Fibroblast of skin of back (primary cell): Measurements from ENCODE around the gene UACA.
"Not testable (repeated sequence)": the region's sequence is repeated elsewhere in the genome, so short reads cannot be mapped to it uniquely, and the experiment has no call there.

Experiments used
- DNase-seq: peaks from one replicate; pipeline ENCODE4 v3.0.0-alpha.2; 2013

The UACA gene

GRCh38 chr15:70753101-70753829 is 10.1 kb downstream of the UACA start:
- DNase-seq, result no peak

- DNase-seq, result no peak
Measured at GRCh38 chr15:70752193-70752635, 11.1 kb downstream of the UACA start.

- DNase-seq, result no peak
Measured at GRCh38 chr15:70750203-70750869, 13.0 kb downstream of the UACA start.

DNA sequence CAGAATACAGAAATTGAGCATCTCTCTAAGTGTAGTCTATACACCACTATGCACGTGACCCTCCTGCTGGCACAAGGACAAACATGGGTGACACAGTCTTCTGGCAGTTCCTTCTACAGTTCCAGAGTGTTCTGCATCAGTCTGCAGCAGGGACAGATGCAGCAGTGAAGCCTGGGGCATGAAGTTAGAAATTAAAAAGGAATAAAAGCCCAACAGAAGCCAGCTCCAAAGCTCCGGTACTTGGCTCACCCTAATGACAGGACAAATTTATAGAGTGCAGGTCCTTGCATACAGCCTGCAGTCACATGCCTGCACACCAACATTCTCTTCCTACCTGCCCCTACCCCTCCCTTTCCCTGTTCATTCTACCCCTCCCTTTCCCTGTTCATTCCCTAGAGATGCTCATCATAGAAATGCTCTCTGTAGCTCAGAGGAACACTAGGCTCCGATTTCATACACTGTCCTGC is 15.0 kb downstream of the UACA start:
- DNase-seq, result peak; percentile 69

DNA sequence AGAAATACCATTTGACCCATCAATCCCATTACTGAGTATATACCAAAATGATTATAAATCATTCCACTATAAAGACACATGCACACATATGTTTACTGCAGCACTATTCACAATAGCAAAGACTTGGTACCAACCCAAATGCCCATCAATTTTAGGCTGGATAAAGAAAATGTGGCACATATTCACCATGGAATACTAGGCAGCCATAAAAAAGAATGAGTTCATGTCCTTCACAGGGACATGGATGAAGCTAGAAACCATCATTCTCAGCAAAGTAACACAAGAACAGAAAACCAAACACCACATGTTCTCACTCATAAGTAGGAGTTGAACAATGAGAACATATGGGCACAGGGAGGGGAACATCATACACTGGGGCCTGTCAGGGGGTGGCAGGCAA is 16.8 kb downstream of the UACA start:
- DNase-seq, result not testable (repeated sequence)

DNA sequence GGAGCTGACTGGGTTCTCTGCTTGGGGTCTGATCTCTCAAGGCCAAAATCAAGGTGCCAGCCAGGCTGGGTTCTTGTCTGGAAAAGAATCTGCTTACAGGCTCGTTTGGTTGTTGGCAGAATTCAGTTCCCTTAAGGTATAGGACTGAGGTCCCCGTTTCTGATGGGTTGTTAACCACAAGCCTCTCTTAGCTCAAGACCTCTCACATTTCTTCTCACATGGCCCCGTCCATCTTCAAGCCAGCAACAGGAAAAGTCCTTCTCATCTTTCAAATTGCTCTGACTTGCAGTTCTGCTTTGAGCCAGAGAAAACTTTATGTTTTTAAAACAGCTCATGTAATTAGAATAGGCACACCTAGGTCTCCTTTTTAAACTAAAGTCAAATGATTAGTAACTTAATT is 20.4 kb downstream of the UACA start:
- DNase-seq, result no peak

GRCh38 chr15:70741677-70742293 is 21.6 kb downstream of the UACA start:
- peak; percentile 40 for DNase-seq

DNA sequence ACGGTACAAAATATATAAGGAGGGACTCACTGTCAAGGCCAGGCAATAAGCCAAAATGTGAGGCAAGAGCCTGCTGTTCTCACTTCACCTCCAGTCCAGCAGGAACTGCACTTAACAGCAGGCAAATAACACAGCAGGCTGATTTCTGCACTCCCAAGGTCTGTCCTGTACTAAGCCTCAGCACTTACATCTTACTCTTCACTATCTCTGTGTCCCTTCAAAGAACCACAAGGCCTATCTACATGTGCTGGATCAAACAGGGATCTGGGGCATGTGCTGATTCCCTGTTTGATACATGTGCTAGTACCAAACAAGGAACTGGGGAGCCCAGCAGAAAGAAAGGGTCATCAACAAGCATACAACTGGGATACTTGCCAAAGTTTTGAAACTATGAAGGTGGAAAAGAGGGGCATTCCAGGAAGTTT is 22.2 kb downstream of the UACA start:
- peak; percentile 54 for DNase-seq

DNA sequence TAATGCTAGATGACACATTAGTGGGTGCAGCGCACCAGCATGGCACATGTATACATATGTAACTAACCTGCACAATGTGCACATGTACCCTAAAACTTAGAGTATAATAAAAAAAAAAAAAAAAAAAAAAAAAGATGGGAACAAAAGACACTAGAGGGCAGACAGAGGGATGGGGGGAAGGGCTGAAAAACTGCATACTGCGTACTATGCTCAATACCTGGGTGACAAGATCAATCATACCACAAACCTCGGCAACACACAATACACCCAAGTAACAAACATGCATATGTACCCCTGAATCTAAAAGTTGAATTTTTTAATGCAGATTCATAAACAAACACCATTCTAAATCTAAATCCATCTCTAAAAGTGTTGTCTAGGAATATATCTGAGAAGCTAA is 28.3 kb downstream of the UACA start:
- not testable (repeated sequence) for DNase-seq

DNA sequence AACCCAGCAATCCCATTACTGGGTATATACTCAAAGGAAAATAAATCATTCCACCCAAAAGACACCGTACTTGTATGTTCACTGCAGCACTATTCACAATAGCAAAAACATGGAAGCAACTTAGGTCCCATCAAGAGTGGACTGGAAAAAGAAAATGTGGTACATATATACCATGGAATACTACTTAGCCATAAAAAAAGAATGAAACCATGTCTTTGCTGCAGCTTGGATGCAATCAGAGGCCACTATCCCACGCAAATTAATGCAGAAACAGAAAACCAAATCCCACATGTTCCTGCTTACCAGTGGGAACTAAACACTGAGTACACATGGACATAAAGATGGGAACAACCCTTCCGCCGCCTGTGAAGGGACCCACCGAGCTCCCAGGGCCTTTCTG is 34.2 kb downstream of the UACA start:
- DNase-seq, result no peak

DNA sequence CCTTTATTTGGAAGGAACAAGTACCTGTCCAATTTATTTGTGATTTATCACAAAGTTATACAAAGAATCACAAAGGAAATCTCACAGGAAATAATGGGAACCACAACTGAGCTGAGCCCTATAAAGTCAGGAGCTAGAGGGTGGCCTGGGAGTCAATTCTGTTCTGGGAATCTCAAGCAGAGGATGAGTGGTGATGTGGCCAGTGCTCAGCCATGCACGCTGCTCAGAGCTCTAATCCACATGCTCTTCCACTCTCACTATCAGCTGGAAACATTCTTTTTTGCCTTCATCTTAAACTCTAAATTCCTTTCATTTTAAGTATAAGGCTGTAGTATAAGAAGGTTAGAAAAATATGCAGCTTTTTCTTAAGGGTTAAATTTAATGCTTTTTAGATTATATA is 36.6 kb downstream of the UACA start:
- peak; percentile 52 for DNase-seq

DNA sequence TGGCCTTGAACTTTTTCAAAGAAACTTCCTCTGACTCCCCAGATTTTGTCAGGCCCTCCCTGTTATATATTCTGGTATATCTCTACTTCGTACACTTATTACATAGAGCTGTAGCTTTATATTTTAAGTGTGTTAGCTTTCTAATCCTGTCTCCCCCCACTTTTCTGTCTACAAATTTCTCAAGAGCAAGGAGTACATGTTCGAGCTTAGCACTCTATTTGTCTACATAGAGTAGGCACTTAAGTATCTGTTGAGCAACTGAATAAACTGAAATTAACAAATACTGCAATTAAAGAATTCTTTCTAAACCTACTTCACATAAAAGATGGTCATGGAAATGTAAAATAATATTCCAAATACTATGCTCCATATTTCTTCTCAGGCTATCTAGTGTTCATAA is 39.4 kb downstream of the UACA start:
- DNase-seq, result no peak

GRCh38 chr15:70723122-70723422 is 40.3 kb downstream of the UACA start:
- DNase-seq, result no peak

GRCh38 chr15:70722266-70723121 is 40.9 kb downstream of the UACA start:
- peak; percentile 60 for DNase-seq

DNA sequence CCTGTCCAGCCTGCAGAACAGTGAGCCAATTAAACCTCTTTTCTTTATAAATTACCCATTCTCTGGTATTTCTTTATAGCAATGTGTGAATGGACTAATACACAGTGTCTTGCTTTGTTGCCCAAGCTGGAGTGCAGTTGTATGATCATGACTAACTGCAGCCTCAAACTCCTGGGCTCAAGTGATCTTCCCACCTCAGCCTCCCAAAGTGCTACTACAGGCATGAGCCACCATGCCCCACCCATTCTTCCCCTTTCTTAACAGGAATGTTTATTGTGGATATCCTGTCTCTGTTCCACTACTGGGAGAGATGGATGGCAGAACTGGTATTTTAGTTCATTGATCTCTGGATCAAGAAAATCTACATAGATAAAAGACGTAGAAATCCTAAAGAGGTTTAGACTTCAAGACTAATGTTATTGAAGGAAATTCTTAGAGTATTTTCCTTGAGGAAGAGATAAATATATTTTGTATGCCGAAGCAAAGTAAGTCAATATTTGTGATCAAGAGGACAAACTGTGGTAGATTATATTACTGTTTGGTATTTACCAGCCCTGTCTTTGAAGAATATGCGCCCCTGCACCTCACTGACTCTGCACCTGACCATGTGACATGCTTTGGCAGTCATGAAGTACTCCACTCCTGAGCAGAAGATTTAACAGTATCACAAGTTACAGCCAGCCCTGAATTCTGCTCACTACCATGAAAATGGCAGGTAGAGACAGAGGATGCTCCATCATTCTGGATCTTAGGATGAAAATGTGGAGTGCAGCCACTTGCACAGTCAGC is 42.9 kb downstream of the UACA start:
- DNase-seq, result no peak

DNA sequence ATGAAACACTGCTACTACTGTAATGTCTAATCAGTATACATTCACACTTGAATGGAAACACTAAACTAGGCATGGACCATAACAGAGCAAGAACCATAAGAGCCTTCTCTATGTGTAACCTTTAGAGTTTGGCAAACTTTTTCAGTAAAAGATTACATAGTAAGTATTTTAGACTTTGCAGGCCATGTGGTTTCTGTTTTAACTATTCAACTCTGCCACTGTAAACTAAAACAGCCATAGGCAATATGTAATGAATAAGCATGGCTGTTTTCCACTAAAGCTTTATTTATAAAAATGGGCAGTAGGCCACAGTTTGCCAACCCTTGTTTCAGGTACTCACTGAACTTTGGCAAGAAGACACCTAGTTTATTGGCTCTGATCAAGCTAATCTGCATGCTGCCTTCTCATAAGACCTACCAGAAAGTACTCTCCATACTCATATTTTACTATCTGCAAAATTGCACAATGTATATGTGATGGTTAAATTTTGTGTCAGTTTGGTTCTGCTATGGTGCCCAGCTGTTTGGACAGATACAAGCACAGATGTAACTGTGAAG is 46.0 kb downstream of the UACA start:
- no peak for DNase-seq

DNA sequence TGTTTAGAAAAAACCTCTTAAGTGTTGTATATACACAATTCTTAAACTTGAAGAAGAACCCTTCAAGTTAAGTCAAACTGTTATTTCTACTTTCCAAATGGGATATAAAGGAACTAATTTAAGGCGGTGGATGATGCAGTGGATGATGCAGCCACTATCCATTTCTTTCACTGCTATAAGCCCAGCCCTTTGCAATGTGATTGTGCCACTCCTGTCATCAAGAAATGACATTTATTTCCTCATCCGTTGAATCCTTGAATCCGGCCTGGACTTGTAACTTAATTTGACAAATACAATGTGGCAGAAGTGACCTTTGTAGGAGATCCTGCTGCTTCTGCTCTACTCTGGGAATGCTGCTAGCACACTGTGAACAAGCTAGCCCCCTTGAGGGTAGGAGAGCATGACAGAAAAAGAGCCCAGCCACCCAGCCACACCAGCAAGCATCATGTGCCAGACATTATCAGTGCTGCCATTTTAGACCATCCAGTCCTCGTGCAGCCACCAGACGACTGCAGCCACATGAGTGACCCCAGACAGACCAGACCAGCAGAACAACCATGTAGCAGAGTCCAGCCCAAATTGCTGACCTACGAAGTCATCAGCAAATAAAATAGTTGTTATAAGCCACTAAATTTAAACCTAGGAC is 47.4 kb downstream of the UACA start:
- DNase-seq, result peak; percentile 46

DNA sequence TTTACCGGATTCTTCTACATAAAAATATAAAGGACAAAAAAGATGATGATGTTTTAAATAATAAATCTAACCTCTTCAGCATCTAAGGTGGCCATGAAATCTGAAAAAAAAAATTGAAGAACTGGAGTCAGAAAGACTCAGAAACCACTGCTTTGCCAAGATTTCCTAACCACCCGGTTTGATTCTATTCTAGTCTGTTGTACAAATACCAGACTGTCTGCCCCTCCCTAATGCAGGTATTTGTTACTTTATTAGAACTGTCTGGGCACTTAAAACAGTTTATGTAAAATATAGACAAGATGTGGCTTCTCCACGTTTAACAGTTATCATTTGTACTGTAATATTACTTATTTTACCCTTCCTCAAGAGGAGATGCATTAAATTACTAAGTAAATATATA is 48.8 kb downstream of the UACA start:
- DNase-seq, result no peak

DNA sequence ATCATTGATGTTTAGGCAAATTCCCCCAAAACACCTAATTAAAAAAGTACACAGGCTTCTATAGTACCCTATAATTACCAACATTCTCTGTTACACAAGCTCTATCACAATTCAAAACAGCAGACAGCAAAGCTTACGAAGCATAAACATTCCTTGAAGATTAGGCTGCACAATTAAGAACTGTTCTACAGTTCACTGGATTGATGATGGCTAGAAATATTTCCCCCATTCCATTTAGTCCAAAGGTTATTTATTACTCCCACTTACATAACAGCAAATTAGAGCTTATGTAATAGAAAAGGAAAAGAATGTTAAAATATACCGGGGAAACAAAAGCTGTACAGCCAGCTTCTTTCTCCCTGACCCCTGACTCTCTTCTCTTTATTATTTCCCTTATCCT is 49.3 kb downstream of the UACA start:
- DNase-seq, result peak; percentile 40

GRCh38 chr15:70712271-70712670 is 51.1 kb downstream of the UACA start:
- no peak for DNase-seq

DNA sequence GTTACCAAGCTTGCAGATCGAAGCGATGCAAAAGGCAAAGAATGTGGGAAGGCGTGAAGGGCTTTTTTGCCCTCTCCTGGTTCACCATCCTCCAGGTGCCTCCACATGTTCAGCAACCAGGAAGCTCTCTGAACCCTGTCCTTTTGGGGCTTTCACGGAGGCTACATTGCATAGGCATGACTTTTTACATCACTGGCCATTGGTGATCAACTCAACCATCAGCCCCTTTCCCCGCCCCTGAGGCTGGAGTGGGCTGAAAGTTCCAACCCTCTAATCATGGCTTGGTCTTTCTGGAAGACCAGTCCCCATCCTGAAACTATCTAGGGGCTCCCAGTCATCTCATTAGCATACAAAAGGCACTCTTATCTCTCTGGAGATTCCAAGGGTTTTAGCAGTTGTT is 52.6 kb downstream of the UACA start:
- no peak for DNase-seq
